Mammary epithelial cell (primary cell): Measurements from ENCODE around the gene KCNN3.

Experiments used
- CTCF ChIP-seq, 2 donors: IDR thresholded peaks in 1 of 2; conservative IDR thresholded peaks in 1 of 2; 2 replicates each; pipeline ENCODE4 v1.5.1; 2011 to 2012; ENCODE audit warnings: inconsistent platforms in 2 of 2, low read length in 2 of 2, mild to moderate bottlenecking in 2 of 2, control low read depth in 1 of 2, low read depth in 1 of 2; ENCODE audit not compliant: insufficient read depth in 1 of 2; ENCODE audit errors: extremely low read depth in 1 of 2
- EZH2 ChIP-seq: IDR thresholded peaks from 2 replicates; pipeline ENCODE4 v1.6.1; 2012; ENCODE audit warnings: low read length, inconsistent platforms, borderline replicate concordance

- TF ChIP-seq CTCF (conservative IDR thresholded peaks at IDR 0.05 in 1 of 2, IDR thresholded peaks at IDR 0.05 in 1 of 2; ENCODE audit: extremely low read depth in 1 of 2, insufficient read depth in 1 of 2, low read depth in 1 of 2, low read length in 2 of 2) (no peak), EZH2 (no peak)
Observed at GRCh38 chr1:154820646-154821045, 49.4 kb downstream of the KCNN3 start.
